Smooth muscle cell of the pulmonary artery (primary cell): ENCODE data around the gene CTNNB1. TPM values are rescaled to one million over a fixed set of nuclear protein-coding genes. Genes with fewer than 3 reads are reported as not detected.

Experiments used
- total RNA-seq: library from RNA; depleted of rRNA; stranded (reverse); fragments of >200 nt; gene quantifications from 2 replicates; pipeline ENCODE4 v1.2.3, GENCODE V29; 2014

CTNNB1 gene
- total RNA-seq, result 632 and 786 TPM in 2 replicates

DNA sequence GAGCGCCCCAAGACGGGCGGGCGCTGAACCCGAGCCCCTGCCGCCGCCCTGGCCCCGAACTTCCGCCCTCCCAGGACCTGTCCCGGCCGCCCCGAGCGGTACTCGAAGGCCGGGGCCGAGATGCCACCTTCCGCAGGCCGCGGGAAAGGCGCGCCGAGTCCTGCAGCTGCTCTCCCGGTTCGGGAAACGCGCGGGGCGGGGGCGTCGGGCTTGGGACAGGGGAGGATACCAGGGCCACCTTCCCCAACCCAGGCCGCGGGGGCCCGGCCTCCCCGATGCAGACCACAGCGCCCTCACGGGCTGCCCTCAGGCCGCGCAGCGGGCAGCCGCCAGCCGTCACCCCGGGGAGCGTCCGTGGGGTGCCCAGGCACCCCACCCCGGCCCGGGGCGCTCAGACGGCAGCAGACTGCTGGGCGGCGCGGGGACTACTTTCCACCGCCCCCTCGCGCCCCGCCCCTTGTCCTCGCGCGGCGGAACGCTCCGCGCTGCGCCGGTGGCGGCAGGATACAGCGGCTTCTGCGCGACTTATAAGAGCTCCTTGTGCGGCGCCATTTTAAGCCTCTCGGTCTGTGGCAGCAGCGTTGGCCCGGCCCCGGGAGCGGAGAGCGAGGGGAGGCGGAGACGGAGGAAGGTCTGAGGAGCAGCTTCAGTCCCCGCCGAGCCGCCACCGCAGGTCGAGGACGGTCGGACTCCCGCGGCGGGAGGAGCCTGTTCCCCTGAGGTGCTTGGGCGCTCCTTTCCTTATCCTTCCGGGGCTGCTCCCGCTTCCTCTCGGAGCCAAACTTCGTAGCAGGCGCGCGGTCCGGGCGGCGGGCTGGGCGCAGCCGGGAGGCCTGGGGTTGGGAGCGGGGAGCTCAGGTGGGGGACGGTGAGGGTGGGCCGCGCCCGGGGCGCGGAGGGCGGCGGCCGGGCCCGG lies at the start of gene CTNNB1:
Gene CTNNB1 (plus strand): TSS at position 556 of the 916 bp plus-strand sequence. CDS start 24,564 bp downstream, outside the sequence.

